Transverse colon (tissue), 4 donors: ENCODE results near the gene CUL1. TPM values are rescaled to one million over a fixed set of nuclear protein-coding genes. Genes with fewer than 3 reads are reported as not detected.

Experiments used
- DNase-seq: peaks from one replicate; pipeline ENCODE4 v3.0.0-alpha.2; 2019
- H3K27ac ChIP-seq, 4 donors: fragments of 200-600 bp; sonication (generic); 2 replicates each; pipeline ENCODE4 v1.5.1; 2016 to 2018; ENCODE audit warnings: inconsistent platforms in 4 of 4
- H3K27me3 ChIP-seq: fragments of 200-600 bp; sonication (generic); 2 replicates; pipeline ENCODE4 v1.5.1; 2017; ENCODE audit warnings: inconsistent platforms
- H3K36me3 ChIP-seq, 4 donors: fragments of 200-600 bp; sonication (generic); 2 replicates each; pipeline ENCODE4 v1.5.1; 2017 to 2019; ENCODE audit warnings: inconsistent platforms in 4 of 4
- H3K4me1 ChIP-seq, 4 donors: fragments of 200-600 bp; sonication (generic); 2 replicates each; pipeline ENCODE4 v1.5.1; 2017 to 2020; ENCODE audit warnings: inconsistent platforms in 4 of 4
- H3K4me3 ChIP-seq, 4 donors: fragments of 200-600 bp; sonication (generic); 1 replicate in 1 of 4; 2 replicates in 3 of 4; pipeline versions ENCODE4 v1.5.1 to v1.6.1; 2017 to 2019; ENCODE audit warnings: inconsistent platforms in 4 of 4
- H3K9me3 ChIP-seq, 2 donors: fragments of 200-600 bp; sonication (generic); 2 replicates each; pipeline ENCODE4 v1.5.1; 2017 to 2019; ENCODE audit warnings: inconsistent platforms in 2 of 2
- CTCF ChIP-seq, 5 experiments: fragments of 200-600 bp in 3 of 5; fragments of 450-650 bp in 2 of 5; sonication (generic) in 3 of 5; IDR thresholded peaks; 1 replicate in 2 of 5; 2 replicates in 3 of 5; pipeline ENCODE4 v1.5.1; 2016 to 2017; ENCODE audit warnings: antibody characterized with exemption in 5 of 5, inconsistent platforms in 3 of 5, mild to moderate bottlenecking in 2 of 5, moderate library complexity in 1 of 5
- EP300 ChIP-seq: sonication (generic); formaldehyde crosslinking; IDR thresholded peaks from one replicate; pipeline ENCODE4 v1.6.1; 2017; ENCODE audit warnings: antibody characterized with exemption, low read depth
- POLR2A ChIP-seq: fragments of 450-650 bp; IDR thresholded peaks from one replicate; pipeline ENCODE4 v1.6.1; 2016; ENCODE audit warnings: antibody characterized with exemption, mild to moderate bottlenecking, moderate library complexity
- POLR2AphosphoS5 ChIP-seq, 3 donors: sonication (generic); formaldehyde crosslinking; IDR thresholded peaks; one replicate each; pipeline ENCODE4 v1.6.1; 2016; ENCODE audit warnings: antibody characterized with exemption in 3 of 3
- WGBS, 2 donors: methylation state at CpG; one replicate each; pipeline ENCODE4 v1.1.5; 2018; ENCODE audit warnings: low coverage in 1 of 2; 5-methylcytosine and 5-hydroxymethylcytosine counted together
- in situ Hi-C, 4 donors: fragments of 200-750 bp; cut with MboI; loops; one replicate each; pipeline versions ENCODE4 v1.15.0 to v1.15.1; 2017; ENCODE audit warnings: low sequenced_read_pairs in 3 of 4, low pct_ligation_motif_present in 1 of 4, low pct_unique_long_range_greater_than_20kb in 1 of 4
- intact Hi-C: fragments of 100-400 bp; cut with DNase I; formaldehyde crosslinking; loops from one replicate; pipeline ENCODE4 v1.15.1; 2023; ENCODE audit warnings: low total_unique reads
- total RNA-seq, 4 donors: library from RNA; depleted of rRNA; stranded (reverse); fragments of >200 nt; gene quantifications; one replicate each; pipeline ENCODE4 v1.1.0, GENCODE V29; 2016

Gene CUL1
- total RNA-seq, 4 donors from 2014 or later, result 17.6 to 44.6 (median 28.8) TPM

- no peaks in the 10 kb centered on the region for H3K36me3 ChIP-seq
- in situ Hi-C loops, result no loop called here
- TF ChIP-seq CTCF (IDR thresholded peaks at IDR 0.05) (no peak), EP300 (no peak), POLR2AphosphoS5 (IDR thresholded peaks at IDR 0.05) (no peak), POLR2A (no peak)
- DNase-seq, result no peak
- no peaks in the 10 kb centered on the region for H3K27me3 ChIP-seq
- intact Hi-C loops, result no loop called here
- H3K9me3 ChIP-seq, result no peaks in the 10 kb centered on the region
- peaks cover 8 to 50% (median 16%) of the 10 kb centered on the region in 4 donors for H3K4me1 ChIP-seq
- H3K27ac ChIP-seq, result no peak overlapping the region
- WGBS, 2 donors, result 78 to 83% methylated on average over 3 of the region's 3 CpGs
- no peak overlapping the region for H3K4me3 ChIP-seq
Observed at GRCh38 chr7:148723846-148724245, 25.1 kb downstream of the CUL1 start.

- Histone ChIP-seq H3K4me1 (peaks cover 8 to 35% (median 22%) of the 10 kb centered on the region in 4 donors), H3K36me3 (peaks cover 0 to 7% (median 3%) of the 10 kb centered on the region in 4 donors), H3K27ac (no peak overlapping the region), H3K4me3 (no peak overlapping the region), H3K27me3 (no peaks in the 10 kb centered on the region), H3K9me3 (no peaks in the 10 kb centered on the region)
- no peak for DNase-seq
- in situ Hi-C loops (no loop called here), intact Hi-C loops (loop anchor here (1.0 kb wide), 1 partner anchor 12 kb away; no protein-coding TSS in a partner anchor)
- no peak for TF ChIP-seq EP300
- WGBS, 2 donors, result 63 to 79% methylated on average over 2 of the region's 2 CpGs
Observed at GRCh38 chr7:148726385-148726784, 27.7 kb downstream of the CUL1 start.

- in situ Hi-C loops (no loop called here), intact Hi-C loops (no loop called here)
- Histone ChIP-seq H3K9me3 (no peaks in the 10 kb centered on the region), H3K4me3 (no peak overlapping the region), H3K36me3 (peaks cover 0 to 20% (median 7%) of the 10 kb centered on the region in 4 donors), H3K27me3 (no peaks in the 10 kb centered on the region), H3K27ac (no peak overlapping the region), H3K4me1 (peaks cover 3 to 22% (median 12%) of the 10 kb centered on the region in 4 donors)
- no peak for DNase-seq
- TF ChIP-seq EP300 (no peak), CTCF (IDR thresholded peaks at IDR 0.05) (no peak), POLR2A (no peak), POLR2AphosphoS5 (IDR thresholded peaks at IDR 0.05) (no peak)
- 89 to 94% methylated on average over 10 to 11 of the region's 11 CpGs for WGBS, 2 donors
Observed at GRCh38 chr7:148727501-148728278, 29.0 kb downstream of the CUL1 start.

GRCh38 chr7:148729984-148730733 is 31.5 kb downstream of the CUL1 start:
- H3K4me3 ChIP-seq, result no peak overlapping the region
- TF ChIP-seq CTCF (IDR thresholded peaks at IDR 0.05) (no peak), POLR2AphosphoS5 (IDR thresholded peaks at IDR 0.05) (no peak), POLR2A (no peak), EP300 (no peak)
- no peak overlapping the region for H3K27ac ChIP-seq
- H3K4me1 ChIP-seq, result peaks cover 0 to 27% (median 10%) of the 10 kb centered on the region in 4 donors
- in situ Hi-C loops (no loop called here), intact Hi-C loops (no loop called here)
- H3K27me3 ChIP-seq, result no peaks in the 10 kb centered on the region
- 84 to 85% methylated on average over 5 to 12 of the region's 12 CpGs for WGBS, 2 donors
- no peak for DNase-seq
- peaks cover 0 to 31% (median 7%) of the 10 kb centered on the region in 4 donors for H3K36me3 ChIP-seq
- no peaks in the 10 kb centered on the region for H3K9me3 ChIP-seq
